Trophoblast cell (in vitro differentiated cells and primary cell): ENCODE data around the gene DOP1A.

Experiments used
- DNase-seq, 2 donors: peaks; one replicate each; pipeline ENCODE4 v3.0.0-alpha.2; 2016
- H2AFZ ChIP-seq: 2 replicates; pipeline ENCODE4 v1.6.1; 2013; ENCODE audit warnings: low read length, moderate library complexity, mild to moderate bottlenecking; ENCODE audit not compliant: insufficient read depth, poor library complexity
- H2AK5ac ChIP-seq: 2 replicates; pipeline ENCODE4 v1.6.1; 2013; ENCODE audit warnings: mild to moderate bottlenecking, low read length
- H2BK120ac ChIP-seq: 2 replicates; pipeline ENCODE4 v1.6.1; 2013; ENCODE audit warnings: low read length, mild to moderate bottlenecking, moderate library complexity; ENCODE audit not compliant: insufficient read depth, poor library complexity
- H2BK12ac ChIP-seq: 2 replicates; pipeline ENCODE4 v1.6.1; 2013; ENCODE audit warnings: mild to moderate bottlenecking, low read length, moderate library complexity
- H2BK5ac ChIP-seq: 2 replicates; pipeline ENCODE4 v1.6.1; 2013; ENCODE audit warnings: low read length, low read depth, moderate library complexity, mild to moderate bottlenecking; ENCODE audit not compliant: poor library complexity
- H3K14ac ChIP-seq: 2 replicates; pipeline ENCODE4 v1.6.1; 2013; ENCODE audit warnings: mild to moderate bottlenecking, low read length
- H3K18ac ChIP-seq: 2 replicates; pipeline ENCODE4 v1.6.1; 2013; ENCODE audit warnings: mild to moderate bottlenecking, low read length
- H3K23ac ChIP-seq: 2 replicates; pipeline ENCODE4 v1.6.1; 2013; ENCODE audit warnings: low read length
- H3K27ac ChIP-seq: 2 replicates; pipeline ENCODE4 v1.5.1; 2013; ENCODE audit warnings: low read depth, mild to moderate bottlenecking, inconsistent platforms, low read length, moderate library complexity
- H3K27me3 ChIP-seq: 2 replicates; pipeline ENCODE4 v1.6.1; 2013; ENCODE audit warnings: inconsistent platforms, mild to moderate bottlenecking, low read length, moderate library complexity; ENCODE audit not compliant: insufficient read depth
- H3K36me3 ChIP-seq, 2 experiments: 1 replicate in 1 of 2; 2 replicates in 1 of 2; pipeline ENCODE4 v1.6.1; 2013; ENCODE audit warnings: low read length in 2 of 2, mild to moderate bottlenecking in 2 of 2, moderate library complexity in 1 of 2; ENCODE audit not compliant: insufficient read depth in 2 of 2, control insufficient read depth in 1 of 2
- H3K4ac ChIP-seq: 2 replicates; pipeline ENCODE4 v1.6.1; 2013; ENCODE audit warnings: low read depth, mild to moderate bottlenecking, low read length, moderate library complexity
- H3K4me1 ChIP-seq, 2 experiments: 1 replicate in 1 of 2; 2 replicates in 1 of 2; pipeline ENCODE4 v1.6.1; 2013; ENCODE audit warnings: low read length in 2 of 2, mild to moderate bottlenecking in 2 of 2, moderate library complexity in 1 of 2; ENCODE audit not compliant: insufficient read depth in 2 of 2, control insufficient read depth in 1 of 2
- H3K4me2 ChIP-seq: 2 replicates; pipeline ENCODE4 v1.6.1; 2013; ENCODE audit warnings: inconsistent platforms, mild to moderate bottlenecking, low read length, moderate library complexity
- H3K4me3 ChIP-seq: 2 replicates; pipeline ENCODE4 v1.5.1; 2013; ENCODE audit warnings: mild to moderate bottlenecking, low read depth, low read length, inconsistent platforms
- H3K79me1 ChIP-seq: one replicate; pipeline ENCODE4 v1.6.1; 2013; ENCODE audit warnings: low read length
- H3K79me2 ChIP-seq: 2 replicates; pipeline ENCODE4 v1.6.1; 2013; ENCODE audit warnings: low read length, mild to moderate bottlenecking; ENCODE audit not compliant: control insufficient read depth, insufficient read depth, poor library complexity
- H3K9ac ChIP-seq: 2 replicates; pipeline ENCODE4 v1.6.1; 2013; ENCODE audit warnings: mild to moderate bottlenecking, low read length
- H3K9me3 ChIP-seq: 2 replicates; pipeline ENCODE4 v1.6.1; 2013; ENCODE audit warnings: low read depth, mild to moderate bottlenecking, control low read depth, inconsistent platforms, low read length; ENCODE audit not compliant: insufficient read depth
- H4K12ac ChIP-seq: 2 replicates; pipeline ENCODE4 v1.6.1; 2013; ENCODE audit warnings: low read depth, mild to moderate bottlenecking, low read length, moderate library complexity
- H4K8ac ChIP-seq: 2 replicates; pipeline ENCODE4 v1.6.1; 2013; ENCODE audit warnings: low read depth, mild to moderate bottlenecking, low read length, moderate library complexity
- H4K91ac ChIP-seq: one replicate; pipeline ENCODE4 v1.6.1; 2013; ENCODE audit warnings: low read depth, mild to moderate bottlenecking, low read length, moderate library complexity
- WGBS: extraction: QIAGEN DNeasy Blood & Tissue Kit; methylation state at CpG from one replicate; pipeline ENCODE4 v1.1.7; 2013; ENCODE audit warnings: missing lambda C conversion rate; ENCODE audit not compliant: insufficient read length, insufficient coverage; ENCODE audit errors: extremely low coverage; 5-methylcytosine and 5-hydroxymethylcytosine counted together

The DOP1A gene

GRCh38 chr6:83038246-83038645, 29.2 kb upstream of the DOP1A start:
- WGBS: no CpG with 5 or more reads among the region's 2 CpGs
- H2AK5ac ChIP-seq: no peak overlapping the region

GRCh38 chr6:83042467-83043053, 24.9 kb upstream of the DOP1A start:
- Histone ChIP-seq H3K9ac (no peak overlapping the region), H3K4me3 (no peak overlapping the region), H3K14ac (no peak overlapping the region), H3K79me1 (no peaks in the 10 kb centered on the region), H3K4me1 (peaks cover 0 to 4% of the 10 kb centered on the region in 2 experiments), H3K27ac (no peak overlapping the region), H2BK120ac (no peak overlapping the region), H3K9me3 (no peaks in the 10 kb centered on the region), H2BK12ac (no peak overlapping the region), H2AFZ (no peak overlapping the region), H3K4ac (no peak overlapping the region), H4K12ac (no peak overlapping the region), H3K23ac (no peak overlapping the region), H3K18ac (no peak overlapping the region), H2BK5ac (no peak overlapping the region), H3K27me3 (no peaks in the 10 kb centered on the region), H2AK5ac (no peak overlapping the region), H3K4me2 (no peak overlapping the region), H3K36me3 (no peaks in the 10 kb centered on the region), H3K79me2 (no peaks in the 10 kb centered on the region), H4K8ac (no peak overlapping the region), H4K91ac (no peak overlapping the region)
- DNase-seq: no peak
- no CpG with 5 or more reads among the region's 4 CpGs for WGBS

More at GRCh38 chr6:83038246-83038645, 29.2 kb upstream of the DOP1A start:
- no peak overlapping the region for H3K14ac ChIP-seq
- no peaks in the 10 kb centered on the region for H3K27me3 ChIP-seq
- H3K4ac ChIP-seq: no peak overlapping the region
- no peak overlapping the region for H3K4me3 ChIP-seq
- H3K79me2 ChIP-seq: no peaks in the 10 kb centered on the region
- no peak overlapping the region for H2BK5ac ChIP-seq
- H3K79me1 ChIP-seq: no peaks in the 10 kb centered on the region
- no peaks in the 10 kb centered on the region for H3K9me3 ChIP-seq
- H4K12ac ChIP-seq: no peak overlapping the region
- no peak overlapping the region for H3K4me2 ChIP-seq
- no peak overlapping the region for H3K27ac ChIP-seq
- H2AFZ ChIP-seq: no peak overlapping the region
- H4K8ac ChIP-seq: no peak overlapping the region
- H2BK12ac ChIP-seq: no peak overlapping the region
- no peaks in the 10 kb centered on the region for H3K36me3 ChIP-seq
- no peak overlapping the region for H4K91ac ChIP-seq
- H3K4me1 ChIP-seq: peaks cover 0 to 2% of the 10 kb centered on the region in 2 experiments
- DNase-seq: peak in 1 of 2 donors; percentile 62
- no peak overlapping the region for H3K18ac ChIP-seq
- H2BK120ac ChIP-seq: no peak overlapping the region
- H3K23ac ChIP-seq: no peak overlapping the region
- H3K9ac ChIP-seq: no peak overlapping the region

DNA sequence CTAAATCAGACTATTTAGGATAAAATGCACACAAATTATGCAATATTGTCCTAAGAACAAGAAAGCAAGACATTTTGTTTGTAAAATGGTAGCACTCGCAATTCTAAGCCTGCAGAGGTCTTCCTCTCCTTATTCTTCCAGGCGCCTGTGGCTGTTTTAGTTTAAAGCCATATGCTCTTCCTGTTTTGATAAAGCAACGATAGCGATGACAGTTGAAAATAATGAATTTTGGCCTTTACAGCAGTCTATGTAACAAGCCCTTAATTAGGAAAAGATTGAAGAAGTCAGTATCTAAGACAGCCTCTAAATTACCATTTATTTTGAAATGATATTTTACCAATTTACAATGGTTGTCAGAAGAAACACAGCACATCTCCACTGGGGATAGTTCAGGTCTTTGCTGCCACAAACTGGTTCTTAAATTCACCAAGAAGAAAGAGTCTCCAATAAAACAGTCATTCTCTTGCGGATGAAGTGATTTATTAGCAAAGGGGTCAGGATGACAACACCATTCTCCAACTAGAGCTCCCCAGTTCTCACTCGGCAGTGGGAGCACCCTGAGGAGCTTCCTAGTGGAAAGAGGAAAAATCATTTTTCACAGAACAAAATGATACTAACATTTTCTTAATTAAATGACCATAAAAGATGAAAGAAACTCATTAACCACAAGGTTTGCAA, 23.2 kb upstream of the DOP1A start:
- no peak overlapping the region for H4K91ac ChIP-seq
- H2BK5ac ChIP-seq: no peak overlapping the region
- no peaks in the 10 kb centered on the region for H3K79me1 ChIP-seq
- H3K27me3 ChIP-seq: no peaks in the 10 kb centered on the region
- no peak overlapping the region for H2BK12ac ChIP-seq
- no CpG with 5 or more reads among the region's 6 CpGs for WGBS
- peaks cover 0 to 4% of the 10 kb centered on the region in 2 experiments for H3K4me1 ChIP-seq
- no peak overlapping the region for H3K4ac ChIP-seq
- no peak overlapping the region for H3K23ac ChIP-seq
- H4K8ac ChIP-seq: no peak overlapping the region
- no peak overlapping the region for H3K18ac ChIP-seq
- H3K9me3 ChIP-seq: no peaks in the 10 kb centered on the region
- no peak overlapping the region for H3K27ac ChIP-seq
- no peak for DNase-seq
- H2BK120ac ChIP-seq: no peak overlapping the region
- no peak overlapping the region for H3K4me3 ChIP-seq
- H3K14ac ChIP-seq: no peak overlapping the region
- no peak overlapping the region for H4K12ac ChIP-seq
- no peaks in the 10 kb centered on the region for H3K79me2 ChIP-seq
- H3K36me3 ChIP-seq: no peaks in the 10 kb centered on the region
- no peak overlapping the region for H3K4me2 ChIP-seq
- H3K9ac ChIP-seq: no peak overlapping the region
- H2AFZ ChIP-seq: no peak overlapping the region
- H2AK5ac ChIP-seq: no peak overlapping the region

DNA sequence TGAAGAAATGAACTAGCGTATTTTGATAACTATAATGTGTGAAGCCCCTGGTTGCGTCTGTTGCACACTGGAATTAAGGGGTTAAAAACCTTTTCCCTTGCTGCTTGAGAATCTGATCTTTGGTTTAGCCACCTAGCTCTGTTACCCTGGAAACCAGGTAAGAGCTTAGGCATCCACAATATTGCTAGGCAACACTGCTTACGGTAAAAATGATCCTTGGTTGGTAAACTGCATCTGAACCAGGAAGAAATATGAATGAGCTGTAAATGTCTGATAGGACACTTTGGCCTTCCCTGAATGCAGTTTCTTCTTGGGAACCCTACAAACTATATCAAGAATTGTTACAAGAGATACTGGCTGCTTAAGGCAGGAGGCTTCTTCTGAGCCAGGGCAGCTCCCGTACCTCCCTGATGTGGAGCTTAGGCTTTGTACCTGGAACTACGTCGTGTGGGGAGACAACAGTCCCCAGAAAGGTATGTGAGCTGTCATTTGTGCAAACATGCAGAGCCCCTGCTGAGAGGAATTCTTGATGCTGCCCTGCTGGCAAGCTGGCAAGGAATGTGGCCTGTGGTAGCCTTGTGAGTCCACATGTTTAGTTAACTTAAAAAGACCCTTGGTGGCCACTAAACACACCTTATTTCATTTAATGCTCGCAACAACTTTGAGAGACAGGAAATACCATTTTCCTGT, 20.3 kb upstream of the DOP1A start:
- H2AK5ac ChIP-seq: no peak overlapping the region

More for the DNA sequence above, 20.3 kb upstream of the DOP1A start:
- H3K4me1 ChIP-seq: peaks cover 0 to 4% of the 10 kb centered on the region in 2 experiments
- no peak overlapping the region for H3K4me3 ChIP-seq
- no peaks in the 10 kb centered on the region for H3K27me3 ChIP-seq
- H3K4me2 ChIP-seq: no peak overlapping the region
- no peak overlapping the region for H4K8ac ChIP-seq
- no peaks in the 10 kb centered on the region for H3K79me2 ChIP-seq
- H3K9me3 ChIP-seq: no peaks in the 10 kb centered on the region
- H3K18ac ChIP-seq: no peak overlapping the region
- H2BK120ac ChIP-seq: no peak overlapping the region
- no peak overlapping the region for H2BK12ac ChIP-seq
- no peak overlapping the region for H4K91ac ChIP-seq
- no peak overlapping the region for H4K12ac ChIP-seq
- no CpG with 5 or more reads among the region's 7 CpGs for WGBS
- no peak overlapping the region for H3K14ac ChIP-seq
- no peaks in the 10 kb centered on the region for H3K79me1 ChIP-seq
- H2BK5ac ChIP-seq: no peak overlapping the region
- no peak overlapping the region for H2AFZ ChIP-seq
- H3K23ac ChIP-seq: no peak overlapping the region
- H3K36me3 ChIP-seq: no peaks in the 10 kb centered on the region
- H3K4ac ChIP-seq: no peak overlapping the region
- no peak overlapping the region for H3K27ac ChIP-seq
- peak in 1 of 2 donors; percentile 47 for DNase-seq
- no peak overlapping the region for H3K9ac ChIP-seq
